ENCODE data around the gene LDB3.

LDB3 gene

DNA sequence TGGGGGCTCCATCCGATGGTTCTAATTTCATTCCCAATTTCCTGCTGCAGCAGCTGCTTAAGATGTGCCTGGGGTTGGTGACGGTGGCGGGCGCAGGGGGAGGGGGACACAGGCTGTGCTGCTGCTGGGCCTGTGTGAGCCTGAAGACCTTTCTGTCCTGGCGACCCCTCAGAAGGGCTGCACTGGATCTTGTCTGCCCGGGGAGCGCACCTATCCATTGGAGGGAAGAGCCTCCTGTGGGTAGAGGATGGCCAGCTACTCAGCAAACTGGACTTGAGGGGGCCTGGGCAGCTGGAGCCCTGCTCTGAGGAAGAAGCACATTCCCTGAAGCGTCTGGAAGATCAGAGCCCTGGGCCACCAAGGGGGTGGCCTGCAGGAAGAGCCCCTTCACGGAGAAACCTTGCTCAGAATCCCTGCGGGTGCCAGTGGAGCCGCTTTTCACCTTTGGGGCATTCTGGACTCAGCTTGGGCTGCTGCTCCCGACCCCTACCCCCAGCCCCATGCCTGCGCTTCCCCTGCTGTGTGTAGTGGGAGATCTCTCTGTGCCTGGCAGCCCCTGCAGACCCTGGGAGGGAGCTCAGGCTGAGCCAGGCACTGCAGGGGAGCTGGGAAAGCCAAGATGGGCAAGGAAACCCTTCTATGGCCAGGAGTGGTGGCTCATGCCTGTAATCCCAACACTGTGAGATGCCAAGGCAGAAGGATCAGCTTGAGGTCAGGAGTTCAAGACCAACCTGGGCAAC is 17.8 kb downstream of the LDB3 start:
- no peak for DNase-seq (ENCODE audit: low read depth in 2 of 2)

DNA sequence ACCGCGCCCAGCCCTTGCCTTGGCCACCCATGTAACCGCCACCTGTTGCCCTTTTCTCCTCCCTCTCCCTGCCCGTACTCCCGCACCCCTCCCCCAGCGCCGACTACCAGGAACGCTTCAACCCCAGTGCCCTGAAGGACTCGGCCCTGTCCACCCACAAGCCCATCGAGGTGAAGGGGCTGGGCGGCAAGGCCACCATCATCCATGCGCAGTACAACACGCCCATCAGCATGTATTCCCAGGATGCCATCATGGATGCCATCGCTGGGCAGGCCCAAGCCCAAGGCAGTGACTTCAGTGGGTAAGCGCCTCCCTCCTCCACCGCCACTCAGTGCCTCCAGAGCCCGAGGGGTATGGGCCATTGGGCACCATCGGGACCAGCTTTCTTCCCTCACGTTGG is 18.7 kb downstream of the LDB3 start:
- no peak for DNase-seq (ENCODE audit: low read depth in 2 of 2)

DNA sequence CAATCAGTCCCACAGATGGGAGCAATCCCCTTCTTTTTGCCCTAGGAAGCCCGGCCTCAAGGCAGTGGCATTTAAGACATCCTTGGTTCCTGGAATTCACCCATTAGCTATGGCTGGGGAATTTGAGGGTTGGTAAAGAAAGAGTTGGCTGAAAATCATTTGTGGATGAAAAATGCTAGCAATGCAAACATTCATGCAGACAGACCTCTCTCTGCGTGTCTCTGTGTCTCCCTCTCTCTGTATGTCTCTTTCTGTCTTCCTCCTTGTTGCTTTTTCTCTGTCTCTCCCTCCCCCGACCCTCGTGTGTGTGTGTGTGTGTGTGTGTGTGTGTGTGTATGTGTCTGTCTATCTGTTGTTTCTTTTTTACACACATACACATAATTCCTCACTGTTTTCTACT is 19.4 kb downstream of the LDB3 start:
- DNase-seq (ENCODE audit: low read depth in 2 of 2): no peak

DNA sequence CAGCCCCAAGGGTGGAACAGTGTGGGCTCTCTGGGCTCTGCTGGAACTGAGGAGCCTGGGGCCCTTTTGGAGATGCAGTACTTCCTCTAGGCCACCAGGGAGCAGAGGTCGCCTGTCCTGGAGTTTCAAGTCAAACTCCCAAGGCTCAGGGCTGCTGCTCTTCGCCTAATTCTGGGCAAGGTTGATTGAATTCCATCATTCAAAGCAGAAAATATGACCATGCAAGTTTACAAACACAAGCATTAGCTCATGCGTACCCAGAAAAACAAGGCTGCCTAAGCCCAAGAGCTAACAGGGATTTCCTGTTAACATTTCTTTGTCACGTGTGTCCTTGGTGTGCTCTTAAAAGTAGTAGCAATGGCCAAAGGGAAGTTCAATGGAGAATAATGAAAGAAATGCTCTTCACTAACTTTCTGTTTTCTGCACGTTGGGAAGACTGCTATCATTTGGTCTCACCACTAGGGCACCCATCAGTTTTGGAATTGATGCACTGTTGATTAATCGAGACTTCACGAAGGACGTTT is 20.1 kb downstream of the LDB3 start:
- no peak for DNase-seq (ENCODE audit: low read depth in 2 of 2)

DNA sequence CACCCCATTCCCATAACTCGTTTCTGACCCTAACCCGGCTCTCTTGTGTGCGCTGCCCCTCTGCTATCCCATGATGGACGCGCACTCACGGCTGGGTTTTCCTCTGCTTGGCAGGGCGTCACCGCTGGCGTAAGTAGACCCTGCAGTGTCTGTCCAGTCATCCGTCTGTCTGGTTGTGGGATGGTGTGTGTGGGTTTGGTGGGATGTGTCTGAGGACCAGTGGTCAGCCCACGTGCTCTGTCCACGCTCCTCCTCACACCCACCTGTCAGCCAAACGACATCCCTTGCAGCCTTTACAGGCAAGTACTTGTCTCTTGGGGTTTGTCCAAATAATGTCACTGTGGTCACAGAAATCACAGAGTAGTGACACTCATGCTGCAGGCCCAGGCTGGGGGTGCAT is 20.8 kb downstream of the LDB3 start:
- no peak for DNase-seq (ENCODE audit: low read depth in 2 of 2)

DNA sequence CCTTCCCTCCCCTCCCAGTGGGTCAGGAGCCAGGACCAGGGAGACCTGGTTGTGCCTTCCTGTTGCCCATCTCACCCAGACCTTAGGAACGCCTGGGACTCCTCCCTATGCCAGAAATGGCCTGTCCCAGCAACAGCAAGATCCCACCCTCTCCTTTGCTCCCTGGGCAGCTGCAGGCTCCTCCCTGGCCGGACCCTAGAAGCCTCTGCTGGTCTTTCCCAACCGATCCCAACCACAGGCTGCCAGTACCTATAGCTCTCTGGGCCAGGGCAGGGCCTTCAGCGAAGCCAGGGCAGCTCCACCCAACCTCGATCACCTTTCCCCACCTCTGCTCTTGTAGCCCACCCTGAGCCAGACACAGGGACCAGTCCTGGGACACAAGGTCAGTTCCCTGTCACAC is 21.9 kb downstream of the LDB3 start:
- DNase-seq (ENCODE audit: low read depth in 2 of 2): no peak

DNA sequence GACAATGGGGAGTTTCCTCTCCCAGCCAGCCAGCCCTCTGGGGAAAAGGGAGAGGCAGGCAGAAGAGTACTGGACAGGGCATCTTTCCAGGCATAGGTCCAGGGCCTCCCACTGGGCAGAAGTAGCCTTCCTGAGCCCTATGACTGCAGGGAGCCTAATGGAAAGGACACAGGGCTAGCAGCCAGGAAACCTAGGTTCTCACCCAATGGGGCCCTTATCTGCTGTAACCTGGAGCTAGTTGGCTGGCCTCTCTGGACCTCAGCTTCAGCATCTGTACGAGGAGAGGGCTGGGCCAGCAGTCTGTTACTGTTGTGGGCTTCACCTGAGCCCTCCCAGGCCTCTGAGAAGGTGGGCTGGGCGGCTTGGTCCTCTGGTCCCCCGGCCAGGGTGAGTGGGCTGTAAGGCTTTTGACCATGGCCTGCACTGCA is 22.4 kb downstream of the LDB3 start:
- DNase-seq (ENCODE audit: low read depth in 2 of 2): no peak

DNA sequence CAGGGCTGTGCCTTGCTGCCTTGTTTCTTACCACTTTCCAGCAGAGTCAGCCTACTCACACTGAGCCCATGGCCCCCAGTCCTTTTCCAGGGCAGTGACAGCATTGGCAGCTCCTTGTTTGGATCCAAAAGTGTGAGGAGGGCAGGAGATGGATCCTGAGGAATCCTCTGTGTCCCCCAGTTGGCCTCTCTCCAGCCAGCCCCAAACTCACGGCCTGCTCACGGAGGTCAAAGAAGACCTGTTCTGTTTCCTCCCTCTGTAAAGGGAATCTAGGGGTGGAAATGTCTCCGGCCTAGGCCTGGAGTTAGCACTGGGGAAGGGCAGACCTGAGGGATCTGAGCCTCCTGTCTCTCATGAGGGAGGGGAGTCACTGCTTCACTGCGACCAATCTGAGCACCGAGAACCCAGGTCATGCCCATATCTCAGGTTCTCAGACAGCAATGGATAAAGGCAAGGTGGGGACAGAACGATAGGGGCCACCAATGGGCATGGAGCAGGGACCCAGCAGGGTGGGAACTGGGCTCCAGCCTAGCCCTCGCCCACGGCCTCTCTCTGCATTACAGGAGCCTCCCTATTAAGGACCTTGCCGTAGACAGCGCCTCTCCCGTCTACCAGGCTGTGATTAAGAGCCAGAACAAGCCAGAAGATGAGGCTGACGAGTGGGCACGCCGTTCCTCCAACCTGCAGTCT is 23.2 kb downstream of the LDB3 start:
- DNase-seq (ENCODE audit: low read depth in 2 of 2): no peak

DNA sequence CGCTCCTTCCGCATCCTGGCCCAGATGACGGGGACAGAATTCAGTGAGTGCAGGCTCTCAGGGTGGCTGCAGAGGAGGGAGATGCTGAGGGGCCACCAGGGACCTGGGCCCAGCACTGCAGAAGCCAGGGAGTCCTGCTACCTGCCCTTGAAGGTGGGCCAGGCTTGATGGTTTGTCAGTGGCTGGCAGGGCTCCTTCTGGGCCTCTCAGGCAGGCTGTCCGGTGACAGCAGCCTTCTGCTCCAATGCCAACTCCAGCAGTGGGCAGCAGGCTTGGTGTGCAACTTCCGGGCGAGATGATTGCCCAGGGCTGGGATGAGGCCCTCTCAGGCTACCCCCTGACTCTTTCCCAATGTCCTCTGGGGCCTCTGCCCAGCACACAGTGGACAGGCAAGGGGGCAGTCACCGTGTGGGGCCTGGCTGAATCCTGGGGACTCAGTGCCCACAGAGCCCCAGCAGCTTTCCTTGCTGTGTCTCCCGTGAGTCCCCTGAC is 23.8 kb downstream of the LDB3 start:
- DNase-seq (ENCODE audit: low read depth in 2 of 2): no peak

DNA sequence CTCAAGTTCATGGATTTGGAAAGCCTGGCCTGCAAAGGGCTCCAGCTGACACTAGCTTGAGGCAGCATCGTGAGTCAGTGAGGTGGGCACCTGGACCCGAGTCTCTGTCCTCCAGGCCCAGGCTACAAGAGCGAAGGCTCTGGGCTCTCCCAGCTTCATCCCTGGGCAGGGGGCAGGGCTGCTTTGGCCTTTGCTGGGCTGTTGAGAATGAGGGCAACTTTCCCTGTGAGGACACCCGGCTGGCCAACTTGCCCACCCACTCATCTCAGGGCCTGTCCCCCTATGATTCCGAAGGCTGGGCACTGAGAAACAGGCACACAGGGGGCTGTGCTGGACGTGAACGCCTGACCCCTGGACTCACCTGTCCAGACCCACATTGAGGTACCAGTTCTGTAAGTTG is 24.4 kb downstream of the LDB3 start:
- no peak for DNase-seq (ENCODE audit: low read depth in 2 of 2)

DNA sequence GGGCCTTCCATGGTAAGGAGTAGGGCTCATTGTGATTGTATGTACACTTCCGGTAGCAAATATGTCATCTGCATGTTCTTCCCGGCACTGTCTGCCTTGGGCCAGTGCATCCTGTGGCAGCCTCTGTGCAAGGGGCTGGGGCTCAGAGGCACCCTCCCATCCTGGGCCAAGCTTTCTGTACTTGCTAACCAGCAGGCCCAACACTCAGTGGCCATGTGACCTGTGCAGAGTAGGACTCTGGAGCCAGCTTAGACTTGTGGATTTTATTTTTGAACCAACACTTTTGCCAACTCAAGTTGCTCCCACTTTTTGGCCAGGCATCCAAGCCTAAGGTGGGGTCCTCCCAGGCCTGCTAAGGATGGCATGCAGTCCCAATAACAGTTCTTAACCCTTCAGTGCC is 25.0 kb downstream of the LDB3 start:
- DNase-seq (ENCODE audit: low read depth in 2 of 2): no peak

DNA sequence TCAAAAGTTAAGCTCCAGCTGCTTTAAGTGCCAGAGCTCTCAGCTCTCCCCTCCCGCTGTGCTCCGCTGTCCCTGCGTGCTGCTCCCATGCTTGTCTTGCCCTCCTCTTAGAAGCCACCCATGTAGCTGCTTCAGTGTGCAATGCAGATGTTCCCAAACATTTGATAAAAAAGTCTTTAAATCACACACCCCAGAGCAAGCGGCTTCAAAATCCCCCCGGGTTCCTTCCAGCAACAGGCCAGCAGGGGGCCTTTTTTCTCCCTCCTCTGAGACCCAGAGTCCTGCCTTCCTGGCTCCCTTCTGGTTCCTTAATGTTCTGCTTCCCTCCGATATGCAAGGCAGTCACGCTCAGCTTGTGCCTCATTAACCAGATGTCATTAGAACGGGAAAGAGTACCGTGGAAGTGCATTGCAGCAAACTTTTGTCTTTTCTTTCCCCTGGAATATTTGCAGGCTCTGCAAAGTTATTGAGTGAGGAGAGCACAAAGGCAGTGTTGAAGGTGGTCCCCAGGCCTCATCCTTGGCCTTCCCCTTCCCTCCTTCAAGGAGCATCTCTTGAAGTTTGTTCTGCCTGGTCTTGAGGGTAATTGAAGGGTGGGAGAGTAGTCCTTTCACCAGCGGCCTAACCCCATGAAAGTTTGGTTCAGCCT is 25.5 kb downstream of the LDB3 start:
- no peak for DNase-seq (ENCODE audit: low read depth in 2 of 2)

DNA sequence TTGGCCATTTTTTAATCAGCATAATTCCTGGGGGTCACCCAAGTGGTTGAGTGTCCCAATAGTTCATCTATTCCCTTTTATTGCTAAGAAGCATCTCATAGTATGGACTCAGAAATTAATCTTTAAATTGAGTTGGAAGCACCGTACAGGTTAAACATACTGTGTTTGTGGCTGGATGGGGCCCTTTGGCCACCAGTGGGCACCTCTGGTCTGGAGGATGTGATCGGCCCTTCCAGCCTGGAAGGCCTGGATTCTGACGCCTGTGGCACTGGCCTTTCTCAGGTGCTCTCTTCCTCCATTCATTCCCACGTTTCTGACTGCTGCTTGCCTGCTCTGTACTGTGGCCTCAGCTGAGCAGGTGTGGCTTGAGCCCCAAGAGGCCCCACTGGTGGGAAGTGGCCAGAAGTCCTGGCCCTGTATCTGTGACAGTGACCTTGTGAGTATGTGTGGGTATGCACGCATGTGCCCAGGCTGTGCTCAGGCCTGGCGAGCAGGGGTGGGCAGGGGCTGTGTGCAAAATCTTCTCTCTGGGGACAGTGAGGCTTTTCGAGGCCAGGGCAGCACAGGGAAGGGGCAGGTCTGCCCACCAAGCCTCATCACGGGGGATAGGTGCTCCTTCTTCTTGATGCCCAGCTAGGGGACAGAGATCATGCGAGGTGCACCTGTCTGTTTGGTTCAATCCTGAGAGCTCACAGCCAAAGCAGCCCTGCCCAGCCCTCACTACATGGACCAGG is 30.1 kb downstream of the LDB3 start:
- DNase-seq (ENCODE audit: low read depth in 2 of 2): no peak

DNA sequence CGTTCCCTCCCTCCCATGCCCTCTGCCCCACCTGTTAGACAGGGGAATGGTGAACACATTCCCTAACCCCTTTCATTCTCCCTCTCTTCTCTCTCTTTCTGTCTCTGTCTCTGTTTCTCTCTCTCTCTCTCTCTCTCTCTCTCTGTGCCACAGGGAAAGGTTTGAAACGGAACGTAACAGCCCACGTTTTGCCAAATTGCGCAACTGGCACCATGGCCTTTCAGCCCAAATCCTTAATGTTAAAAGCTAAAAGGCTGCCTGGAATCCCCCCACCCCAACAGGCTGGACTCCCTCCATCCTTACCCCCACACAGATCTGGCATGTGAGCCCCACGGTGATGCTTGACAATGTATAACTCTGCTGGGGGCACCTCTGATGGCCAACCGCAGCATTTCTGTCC is 30.8 kb downstream of the LDB3 start:
- no peak for DNase-seq (ENCODE audit: low read depth in 2 of 2)

DNA sequence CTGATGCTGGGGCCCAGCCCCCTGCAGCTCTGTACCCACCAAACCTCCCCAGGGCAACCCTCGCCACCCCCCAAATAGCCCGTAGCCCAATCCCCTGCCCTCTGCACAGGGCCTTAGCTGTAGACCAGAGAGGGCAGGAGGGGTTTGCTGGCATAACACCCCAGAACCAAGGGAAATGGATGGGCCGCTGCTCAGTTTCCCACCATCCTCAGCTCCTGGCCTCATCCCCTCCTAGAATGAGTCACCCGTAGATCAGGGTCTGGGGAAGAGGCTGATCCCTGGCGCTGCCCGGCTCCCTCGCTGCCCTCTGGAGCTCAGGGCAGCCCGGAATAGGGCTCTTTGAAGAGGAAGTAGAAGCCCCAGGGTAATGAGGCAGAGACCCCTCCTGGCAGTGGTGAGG is 31.2 kb downstream of the LDB3 start:
- DNase-seq (ENCODE audit: low read depth in 2 of 2): no peak

DNA sequence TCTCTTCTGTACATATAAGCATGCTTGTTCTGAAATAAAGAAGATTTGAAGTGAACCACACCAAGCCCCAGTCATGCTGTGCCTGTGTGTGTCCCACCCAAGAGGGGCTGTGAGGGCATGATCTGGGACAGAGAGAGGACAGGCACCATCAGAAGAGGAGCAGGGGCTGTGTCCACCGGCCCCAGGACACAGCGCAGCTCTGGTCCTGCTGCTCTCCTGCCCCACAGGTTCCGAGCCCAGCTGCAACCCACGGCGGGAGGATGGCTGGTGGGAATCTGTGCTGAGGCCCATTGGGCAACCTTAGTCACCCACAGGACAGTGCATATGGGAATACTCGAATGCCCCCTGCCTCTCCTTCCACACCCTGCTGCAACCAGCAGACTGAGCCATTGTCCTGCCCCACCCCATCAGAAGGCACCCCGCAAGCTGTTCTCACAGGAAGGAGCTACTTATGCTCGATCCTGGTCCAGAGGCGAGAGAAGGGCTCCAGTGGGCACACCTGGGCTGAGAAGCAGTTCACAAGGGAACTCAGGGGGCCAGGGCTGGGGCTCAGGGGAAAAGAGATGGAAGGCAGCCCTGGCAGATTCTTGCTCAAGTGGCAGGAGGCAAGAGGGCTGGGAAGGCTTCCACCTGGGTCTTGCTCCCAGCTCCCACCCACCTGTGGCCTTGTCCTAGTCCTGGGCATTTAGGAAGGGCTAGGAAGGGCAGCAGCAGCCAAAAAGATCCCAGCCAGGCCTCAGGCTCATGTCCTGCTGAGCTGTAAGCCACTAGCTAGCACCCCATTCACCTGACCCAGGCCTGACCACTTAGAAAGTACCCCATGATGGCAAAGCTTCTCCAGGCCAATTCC is 31.9 kb downstream of the LDB3 start:
- DNase-seq (ENCODE audit: low read depth in 2 of 2): no peak

DNA sequence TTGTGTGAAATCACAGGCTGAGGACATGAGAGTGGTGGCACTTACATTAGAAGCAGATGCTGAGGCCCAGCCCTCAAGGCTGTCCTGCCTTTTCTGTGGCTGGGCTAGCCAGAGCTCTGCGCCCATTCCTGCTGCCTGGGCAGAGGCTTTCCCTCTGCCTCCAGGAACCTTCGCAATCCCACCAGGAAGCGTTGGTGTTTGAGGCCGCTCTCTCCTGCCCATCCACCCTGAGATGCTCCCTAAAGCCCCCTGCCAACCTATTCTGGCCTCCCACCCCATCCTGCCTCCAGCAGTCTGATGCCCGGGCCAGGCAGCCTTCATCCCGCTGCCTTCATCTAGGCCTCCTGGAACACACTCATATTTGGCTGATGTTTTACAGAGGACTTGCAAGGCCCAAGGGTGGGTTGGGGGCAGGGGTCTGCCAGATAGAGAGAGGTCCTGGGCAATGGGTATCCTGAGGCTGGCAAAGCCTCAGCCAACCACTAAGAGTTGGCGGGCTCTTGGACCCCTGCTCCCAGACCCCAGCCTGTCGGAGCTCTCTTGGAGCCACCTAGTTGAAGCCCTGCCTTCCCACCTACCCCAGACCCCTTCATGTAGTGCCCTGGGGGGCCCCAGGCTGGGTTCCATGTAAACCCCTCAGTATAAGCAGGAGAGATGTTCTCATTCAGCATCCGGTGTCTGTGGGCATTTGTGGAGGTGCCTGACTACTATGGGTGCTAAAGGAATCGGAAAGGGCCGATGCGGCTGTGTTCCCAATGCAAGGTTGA is 32.7 kb downstream of the LDB3 start:
- no peak for DNase-seq (ENCODE audit: low read depth in 2 of 2)

DNA sequence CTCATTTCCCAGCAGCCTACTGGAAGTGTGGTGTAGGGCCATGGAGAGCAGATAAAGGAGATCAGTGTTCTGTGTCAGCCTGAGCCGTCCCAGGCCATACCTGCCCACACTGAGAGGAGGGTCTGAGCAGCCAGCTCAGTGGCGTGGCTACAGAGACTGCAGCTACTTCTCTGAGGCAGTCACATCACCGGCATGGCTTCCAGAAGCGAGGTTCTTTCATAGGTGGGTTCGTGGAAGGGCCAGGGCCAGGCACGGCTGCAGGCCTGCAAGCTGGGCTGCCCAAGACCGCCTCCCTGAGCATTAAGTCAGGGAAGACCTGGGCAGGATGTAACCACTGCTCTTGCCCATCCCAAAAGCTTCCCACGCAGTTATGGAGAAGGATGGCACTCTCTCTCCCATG is 34.9 kb downstream of the LDB3 start:
- no peak for DNase-seq (ENCODE audit: low read depth in 2 of 2)

DNA sequence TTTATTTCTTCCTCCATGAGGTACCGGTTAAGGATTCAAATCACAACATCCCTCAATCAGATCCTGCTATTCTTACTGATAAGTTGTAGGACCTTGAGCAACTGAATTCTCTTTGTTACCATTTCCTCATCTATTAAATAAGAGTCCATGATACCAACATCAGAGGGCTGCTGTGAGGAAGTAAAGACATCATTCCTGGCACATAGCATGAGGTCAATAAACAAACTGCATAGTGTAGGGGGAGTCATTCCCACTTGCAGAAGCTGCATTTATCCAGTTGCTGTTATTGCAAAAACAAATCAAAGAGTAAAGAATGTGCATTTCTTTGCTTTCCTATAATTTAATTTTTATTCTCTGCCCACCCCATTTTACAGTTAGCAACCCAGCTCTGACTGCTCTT is 36.8 kb downstream of the LDB3 start:
- DNase-seq (ENCODE audit: low read depth in 2 of 2): no peak

DNA sequence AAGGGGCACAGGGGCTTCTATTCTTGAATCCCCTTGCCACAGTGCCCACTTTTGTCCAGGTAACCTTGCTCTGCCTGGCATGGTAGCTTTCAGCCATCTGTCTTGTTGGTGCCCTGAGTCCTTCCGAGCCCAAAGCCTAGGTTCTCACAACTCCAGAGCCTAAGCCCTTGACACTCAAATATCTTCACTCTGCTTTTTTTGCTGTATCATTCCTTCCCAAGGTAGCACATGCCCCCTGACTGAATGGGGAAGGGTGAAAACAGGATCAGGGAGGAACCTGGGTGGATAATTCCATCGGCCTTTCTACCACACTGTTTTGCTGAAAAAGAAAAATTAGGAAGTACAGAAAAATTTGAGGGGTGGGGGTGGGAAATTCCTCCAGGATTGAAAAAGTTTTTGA is 37.6 kb downstream of the LDB3 start:
- no peak for DNase-seq (ENCODE audit: low read depth in 2 of 2)

Data from stimulated activated CD8-positive, alpha-beta memory T cell treated with anti-CD3 and anti-CD28 coated beads, Interleukin-2, amount 100 ng/mL, for 1 hour (primary cell).